GM18511 (cell line): Measurements from ENCODE around the gene CALM3.

Source experiments
- ATAC-seq: cut with Tn5 transposase; IDR thresholded peaks from one replicate; pipeline ENCODE4 v1.9.1; 2021; ENCODE audit warnings: mild to moderate bottlenecking, moderate library complexity; ENCODE audit not compliant: unreplicated experiment

CALM3 gene

DNA sequence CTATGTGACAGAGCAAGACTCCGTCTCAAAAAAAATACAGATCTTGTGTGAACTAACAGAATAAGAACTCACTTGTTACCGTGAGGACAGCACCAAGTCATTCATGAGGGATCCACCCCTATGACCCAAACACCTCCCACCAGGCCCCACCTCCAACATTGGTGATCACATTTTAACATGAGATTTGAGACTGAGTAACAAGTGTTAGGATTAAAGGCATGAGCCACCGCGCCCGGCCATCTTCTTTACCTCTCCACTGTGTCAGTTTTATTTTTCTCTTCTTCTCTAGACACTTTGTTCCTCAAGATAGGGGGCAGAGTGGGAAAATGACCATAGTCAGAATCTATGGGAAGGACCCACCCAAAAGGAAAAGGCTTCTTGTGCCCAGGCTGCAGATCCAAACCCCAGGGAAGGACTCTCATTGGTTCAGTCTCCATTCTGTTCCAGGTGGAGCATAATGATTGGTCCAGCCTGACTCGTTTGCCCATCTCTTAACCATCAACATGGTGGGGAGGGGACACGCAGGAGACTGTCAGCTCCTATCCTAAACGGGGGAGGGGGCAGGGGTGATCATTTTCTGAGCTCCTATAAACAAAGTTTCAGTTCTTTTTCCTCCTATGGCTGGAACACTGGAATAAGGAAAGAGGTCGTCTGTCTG is 1.3 kb upstream of the CALM3 start:
- no peak for ATAC-seq

DNA sequence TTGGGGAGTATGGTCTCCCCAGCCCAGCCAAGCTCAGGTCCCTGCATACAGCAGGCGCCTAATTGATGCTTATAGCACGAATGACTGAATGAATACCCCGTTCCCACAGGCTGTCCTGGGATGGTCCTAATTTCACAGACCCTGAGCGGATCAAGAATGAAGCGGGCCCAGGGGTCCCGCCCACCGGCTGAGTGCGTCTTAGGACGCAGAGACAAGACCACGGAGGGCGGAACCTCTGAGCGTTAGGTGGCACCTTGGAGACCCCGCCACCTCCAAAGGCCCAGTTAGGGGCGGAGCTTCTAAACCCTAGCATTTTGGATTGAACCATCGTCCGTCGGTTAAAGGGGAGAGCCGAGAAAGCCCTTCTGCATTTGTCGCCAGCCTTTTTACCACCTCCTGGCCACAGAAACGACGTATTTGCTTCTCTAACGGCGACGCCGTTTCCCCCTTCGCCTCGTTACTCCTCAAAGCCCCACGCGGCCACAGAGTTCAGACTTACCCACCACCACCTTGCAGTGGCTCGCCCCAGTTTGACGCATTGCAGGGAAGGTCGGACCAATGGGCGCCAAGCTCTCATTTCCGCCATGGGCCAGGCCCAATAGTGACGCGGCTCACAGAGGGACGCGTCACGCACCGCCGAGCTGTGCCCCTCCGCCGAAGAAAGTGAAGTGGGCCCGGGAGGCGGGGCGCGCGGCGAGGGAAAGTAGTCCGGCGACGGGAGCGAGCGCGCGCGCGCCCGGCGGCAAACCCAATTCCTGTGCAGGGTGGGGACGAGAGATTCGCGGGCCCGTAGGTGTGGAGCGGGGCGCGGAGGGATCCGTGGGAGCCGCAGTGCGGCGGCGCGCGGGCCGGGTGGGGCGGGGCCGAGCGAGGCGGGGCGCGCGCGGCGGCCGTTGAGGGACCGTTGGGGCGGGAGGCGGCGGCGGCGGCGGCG is 479 bp upstream of the CALM3 start:
- peak; percentile 82 for ATAC-seq

DNA sequence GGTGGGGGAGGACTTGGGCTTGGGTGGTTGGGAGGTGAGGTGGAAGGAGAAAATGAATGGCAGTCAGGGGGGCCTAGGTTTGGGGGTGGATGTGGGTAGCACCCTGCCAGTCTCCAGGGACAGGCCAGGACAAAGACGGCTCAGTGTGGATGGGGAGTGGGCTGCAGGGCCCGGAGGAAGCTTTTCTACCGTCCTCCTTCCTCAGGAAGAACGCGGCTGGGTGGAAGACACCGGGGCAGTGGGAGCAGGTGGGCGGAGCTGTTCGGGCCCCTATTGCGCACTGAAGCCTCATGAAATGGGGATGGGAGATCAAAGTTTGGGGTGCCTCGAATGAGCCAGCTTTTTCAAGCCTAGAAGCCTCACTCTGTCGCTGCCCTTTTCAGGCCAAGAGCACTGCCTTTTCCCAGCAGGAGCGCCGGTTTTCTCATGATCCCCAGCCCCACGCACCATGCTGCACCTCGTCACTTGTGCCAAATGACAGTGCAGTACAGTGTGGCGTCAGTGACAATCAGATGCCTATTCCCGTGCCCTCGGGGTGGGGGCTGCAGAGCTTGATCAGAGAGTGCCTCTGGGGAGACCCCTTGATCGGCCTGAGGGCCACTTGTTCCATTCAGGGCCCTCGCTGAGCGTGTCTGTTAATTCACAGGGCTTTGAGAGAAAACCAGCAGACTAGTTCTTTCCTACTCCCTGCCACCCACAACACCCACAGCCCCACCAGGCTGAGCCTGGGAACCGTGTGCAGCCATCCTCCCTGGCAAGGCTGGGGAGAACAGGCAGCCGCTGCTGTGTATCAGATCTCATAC is 1.5 kb downstream of the CALM3 start:
- ATAC-seq, result no peak

DNA sequence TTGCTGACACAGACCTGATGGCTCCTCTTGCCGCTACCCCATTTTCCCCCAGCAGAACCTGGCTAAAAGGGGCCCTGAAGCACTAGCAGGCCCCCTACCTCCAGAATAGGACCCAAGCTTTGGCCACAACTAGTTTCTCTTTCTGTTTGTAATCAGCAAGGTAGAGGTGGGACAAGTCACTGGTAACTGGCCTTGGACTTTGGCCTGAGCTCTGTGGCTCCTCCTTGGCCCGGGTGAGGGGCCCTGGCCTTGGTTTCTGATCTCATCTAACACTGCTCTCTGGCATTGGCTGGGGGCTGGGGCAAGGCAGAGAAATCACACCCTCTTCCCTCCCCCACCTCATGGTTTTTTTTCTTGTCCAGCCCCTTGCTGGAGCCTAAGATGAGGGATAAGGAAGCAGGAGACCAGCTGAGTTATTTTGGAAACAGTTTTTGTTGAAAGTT is 2.1 kb downstream of the CALM3 start:
- ATAC-seq, result no peak

DNA sequence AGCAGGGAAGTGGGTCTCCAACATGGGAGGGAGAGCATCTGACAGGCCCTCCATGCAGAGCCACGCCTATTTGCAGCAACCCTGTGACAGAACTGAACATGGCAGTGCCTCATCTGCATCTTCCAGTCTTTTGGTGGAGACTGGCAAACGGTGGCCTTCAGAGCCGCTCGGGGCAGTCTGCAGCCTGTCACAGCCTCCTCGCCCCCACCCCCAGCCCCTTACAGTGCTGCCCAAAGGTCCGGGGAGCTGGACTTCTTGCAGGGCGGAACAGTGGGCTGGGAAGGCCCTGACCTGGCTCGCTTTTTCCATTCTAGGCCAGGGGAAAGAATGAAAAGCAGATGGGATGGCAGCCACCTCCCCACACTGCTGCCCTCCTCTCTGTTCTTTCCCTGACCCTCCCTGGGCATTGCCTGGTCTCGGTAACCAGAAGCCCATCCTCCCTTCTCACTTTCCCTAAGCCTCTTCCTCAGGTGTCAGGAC is 2.7 kb downstream of the CALM3 start:
- ATAC-seq, result no peak

DNA sequence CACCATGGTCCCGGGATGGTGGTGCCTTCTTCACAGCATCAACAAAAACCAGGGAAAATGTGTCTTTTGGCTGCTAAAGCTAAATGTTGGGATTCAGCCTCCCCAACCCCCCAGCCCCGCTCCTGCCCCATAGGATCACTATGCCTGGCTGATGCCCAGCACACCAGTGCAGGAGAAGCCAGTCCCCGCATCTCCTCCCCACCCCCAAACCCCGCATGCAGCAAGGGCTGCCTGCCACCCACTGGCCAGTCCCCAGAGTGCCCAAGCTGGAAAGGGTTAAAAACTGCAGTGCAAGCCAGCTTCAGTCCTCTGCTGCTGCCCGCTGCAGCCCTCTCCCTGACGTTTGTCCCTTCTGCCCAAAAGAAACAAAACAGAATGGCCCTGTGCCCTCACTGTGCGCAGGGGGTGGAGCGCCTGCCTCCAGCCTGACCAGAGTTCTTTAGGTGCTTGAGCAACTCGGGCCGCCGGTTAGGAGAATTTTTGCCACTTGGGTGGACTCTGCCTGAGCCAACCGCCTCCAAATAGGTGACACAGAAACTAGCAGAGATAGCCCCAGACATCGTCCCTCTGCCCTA is 3.7 kb downstream of the CALM3 start:
- ATAC-seq, result no peak

DNA sequence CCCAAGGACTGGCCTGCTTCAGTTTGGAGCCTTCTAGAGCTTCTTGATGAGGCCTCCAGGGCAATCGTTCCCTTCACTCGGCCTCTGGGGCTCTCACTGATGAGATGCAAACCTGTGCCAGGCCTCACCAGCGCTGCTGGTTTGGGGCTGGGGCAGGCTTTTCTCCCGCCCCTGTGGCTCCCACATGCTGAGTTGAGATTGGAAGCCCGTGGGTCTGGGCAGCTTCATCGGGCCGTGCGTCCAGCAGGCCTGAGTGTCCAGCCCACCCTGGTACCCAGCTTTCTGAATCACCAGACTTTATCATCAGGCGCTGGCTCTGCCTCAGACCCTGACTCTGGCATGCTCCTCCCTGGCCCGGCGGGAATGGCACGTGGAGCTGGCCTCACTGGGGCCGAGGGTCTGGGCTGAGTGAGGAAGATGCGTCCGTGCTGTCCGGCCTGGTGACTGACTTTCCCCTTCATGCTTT is 4.3 kb downstream of the CALM3 start:
- ATAC-seq, result no peak

DNA sequence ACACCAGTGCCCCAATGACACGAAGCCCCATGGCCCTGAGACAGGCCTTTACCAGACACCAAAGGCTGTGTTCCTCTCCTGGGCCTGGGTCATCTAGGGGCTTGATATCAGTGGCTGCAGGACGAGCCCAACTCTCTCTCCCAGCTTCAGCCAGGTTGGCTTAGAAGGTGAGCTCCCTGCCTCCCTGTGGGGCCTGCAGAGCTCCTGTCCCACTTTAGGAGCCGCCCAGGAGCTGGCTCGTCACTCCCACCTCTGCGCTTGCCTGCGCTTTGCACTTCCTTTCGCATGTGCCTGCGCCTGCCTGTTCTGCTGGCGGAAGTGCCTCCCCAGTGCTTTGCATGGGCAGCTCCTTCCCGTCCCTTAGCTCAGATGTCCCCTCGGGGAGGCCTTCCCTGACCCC is 4.9 kb downstream of the CALM3 start:
- ATAC-seq, result no peak

DNA sequence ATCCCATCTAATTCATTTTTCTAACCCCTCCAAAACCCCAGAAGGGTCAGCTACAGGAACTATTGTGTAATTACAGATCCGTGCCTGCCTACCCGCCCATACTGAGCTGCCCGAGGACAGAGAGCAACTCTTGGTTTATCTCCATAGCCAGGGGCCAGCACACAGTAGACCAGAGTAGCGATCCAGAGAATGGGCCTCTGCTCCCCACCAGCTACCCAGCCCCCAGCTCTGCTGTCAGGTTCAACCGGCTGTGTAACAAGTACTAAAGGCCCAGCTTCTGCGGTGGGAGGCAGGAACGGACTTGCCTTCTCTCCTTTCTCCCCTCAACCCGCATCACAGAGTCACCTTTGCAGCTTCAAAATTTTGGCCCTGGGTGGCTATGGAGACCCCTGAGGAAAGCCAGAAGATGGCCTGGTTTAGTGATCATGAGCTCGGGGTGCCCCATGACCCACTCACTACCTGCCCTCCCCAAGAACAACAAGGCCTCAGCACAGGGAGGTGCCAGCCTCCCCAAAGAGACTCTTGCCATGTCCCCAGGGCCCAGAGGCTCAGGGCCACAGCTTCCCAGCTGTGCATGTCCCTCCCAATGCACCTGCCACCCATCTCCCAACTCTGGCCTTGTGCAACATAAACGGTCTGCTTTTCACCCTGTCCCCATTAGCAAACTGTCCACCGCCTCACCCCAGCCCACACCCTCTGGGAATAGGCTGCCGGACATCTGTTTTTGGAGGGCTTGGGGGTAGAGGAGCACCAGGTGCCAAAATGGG is 5.7 kb downstream of the CALM3 start:
- no peak for ATAC-seq

DNA sequence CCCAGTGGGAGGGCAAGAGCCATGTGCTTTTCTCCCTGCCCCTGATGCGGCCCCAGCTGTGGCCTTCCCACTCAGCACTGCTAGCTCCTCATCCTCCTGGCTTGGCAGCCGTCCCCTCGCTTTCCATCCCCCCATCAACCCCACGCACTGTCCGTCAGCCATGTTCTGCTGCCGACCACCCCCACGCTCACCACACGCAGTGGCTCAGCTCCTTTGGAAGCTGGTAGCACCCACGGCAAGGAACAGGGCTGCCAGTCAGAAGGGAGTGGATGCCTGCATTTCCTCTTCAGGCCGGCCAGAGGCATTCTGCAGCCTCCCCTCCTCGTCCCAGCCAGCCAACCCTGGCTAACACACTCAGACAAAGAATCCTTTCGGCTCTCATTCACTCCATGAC is 6.3 kb downstream of the CALM3 start:
- no peak for ATAC-seq

DNA sequence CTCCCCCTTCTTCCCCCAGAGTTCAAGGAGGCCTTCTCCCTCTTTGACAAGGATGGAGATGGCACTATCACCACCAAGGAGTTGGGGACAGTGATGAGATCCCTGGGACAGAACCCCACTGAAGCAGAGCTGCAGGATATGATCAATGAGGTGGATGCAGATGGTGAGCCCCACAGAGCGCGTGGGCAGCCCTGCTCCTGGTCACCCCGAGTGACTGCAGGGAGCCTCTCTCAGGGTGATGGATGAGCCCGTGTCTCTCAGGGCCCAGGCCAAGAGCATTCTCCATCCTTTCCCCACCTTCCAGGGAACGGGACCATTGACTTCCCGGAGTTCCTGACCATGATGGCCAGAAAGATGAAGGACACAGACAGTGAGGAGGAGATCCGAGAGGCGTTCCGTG is 7.0 kb downstream of the CALM3 start:
- no peak for ATAC-seq

DNA sequence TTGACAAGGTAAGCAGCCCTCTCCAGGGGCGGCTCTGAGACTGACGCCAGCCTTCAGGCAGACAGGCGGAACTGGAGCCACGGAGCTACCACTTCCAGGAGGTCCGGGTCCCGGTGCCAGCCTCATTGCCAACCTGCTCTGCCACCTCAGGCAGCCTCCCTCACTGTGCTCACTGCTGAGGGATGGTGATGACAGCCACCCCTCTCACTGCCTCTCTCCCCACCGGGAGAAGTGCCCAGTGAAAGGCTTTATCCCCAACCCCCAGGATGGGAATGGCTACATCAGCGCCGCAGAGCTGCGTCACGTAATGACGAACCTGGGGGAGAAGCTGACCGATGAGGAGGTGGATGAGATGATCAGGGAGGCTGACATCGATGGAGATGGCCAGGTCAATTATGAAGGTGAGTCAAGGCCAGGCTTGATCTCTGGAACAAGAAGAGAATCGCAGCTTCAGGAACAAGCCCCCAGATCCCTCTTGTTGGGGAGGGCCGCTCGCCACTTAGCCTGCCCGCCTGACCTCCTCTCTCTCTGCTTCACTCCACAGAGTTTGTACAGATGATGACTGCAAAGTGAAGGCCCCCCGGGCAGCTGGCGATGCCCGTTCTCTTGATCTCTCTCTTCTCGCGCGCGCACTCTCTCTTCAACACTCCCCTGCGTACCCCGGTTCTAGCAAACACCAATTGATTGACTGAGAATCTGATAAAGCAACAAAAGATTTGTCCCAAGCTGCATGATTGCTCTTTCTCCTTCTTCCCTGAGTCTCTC is 7.6 kb downstream of the CALM3 start:
- ATAC-seq, result no peak

DNA sequence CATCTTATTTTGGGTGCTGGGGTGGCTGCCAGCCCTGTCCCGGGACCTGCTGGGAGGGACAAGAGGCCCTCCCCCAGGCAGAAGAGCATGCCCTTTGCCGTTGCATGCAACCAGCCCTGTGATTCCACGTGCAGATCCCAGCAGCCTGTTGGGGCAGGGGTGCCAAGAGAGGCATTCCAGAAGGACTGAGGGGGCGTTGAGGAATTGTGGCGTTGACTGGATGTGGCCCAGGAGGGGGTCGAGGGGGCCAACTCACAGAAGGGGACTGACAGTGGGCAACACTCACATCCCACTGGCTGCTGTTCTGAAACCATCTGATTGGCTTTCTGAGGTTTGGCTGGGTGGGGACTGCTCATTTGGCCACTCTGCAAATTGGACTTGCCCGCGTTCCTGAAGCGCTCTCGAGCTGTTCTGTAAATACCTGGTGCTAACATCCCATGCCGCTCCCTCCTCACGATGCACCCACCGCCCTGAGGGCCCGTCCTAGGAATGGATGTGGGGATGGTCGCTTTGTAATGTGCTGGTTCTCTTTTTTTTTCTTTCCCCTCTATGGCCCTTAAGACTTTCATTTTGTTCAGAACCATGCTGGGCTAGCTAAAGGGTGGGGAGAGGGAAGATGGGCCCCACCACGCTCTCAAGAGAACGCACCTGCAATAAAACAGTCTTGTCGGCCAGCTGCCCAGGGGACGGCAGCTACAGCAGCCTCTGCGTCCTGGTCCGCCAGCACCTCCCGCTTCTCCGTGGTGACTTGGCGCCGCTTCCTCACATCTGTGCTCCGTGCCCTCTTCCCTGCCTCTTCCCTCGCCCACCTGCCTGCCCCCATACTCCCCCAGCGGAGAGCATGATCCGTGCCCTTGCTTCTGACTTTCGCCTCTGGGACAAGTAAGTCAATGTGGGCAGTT is 8.6 kb downstream of the CALM3 start:
- ATAC-seq, result no peak

DNA sequence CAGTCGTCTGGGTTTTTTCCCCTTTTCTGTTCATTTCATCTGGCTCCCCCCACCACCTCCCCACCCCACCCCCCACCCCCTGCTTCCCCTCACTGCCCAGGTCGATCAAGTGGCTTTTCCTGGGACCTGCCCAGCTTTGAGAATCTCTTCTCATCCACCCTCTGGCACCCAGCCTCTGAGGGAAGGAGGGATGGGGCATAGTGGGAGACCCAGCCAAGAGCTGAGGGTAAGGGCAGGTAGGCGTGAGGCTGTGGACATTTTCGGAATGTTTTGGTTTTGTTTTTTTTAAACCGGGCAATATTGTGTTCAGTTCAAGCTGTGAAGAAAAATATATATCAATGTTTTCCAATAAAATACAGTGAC is 9.3 kb downstream of the CALM3 start:
- no peak for ATAC-seq

DNA sequence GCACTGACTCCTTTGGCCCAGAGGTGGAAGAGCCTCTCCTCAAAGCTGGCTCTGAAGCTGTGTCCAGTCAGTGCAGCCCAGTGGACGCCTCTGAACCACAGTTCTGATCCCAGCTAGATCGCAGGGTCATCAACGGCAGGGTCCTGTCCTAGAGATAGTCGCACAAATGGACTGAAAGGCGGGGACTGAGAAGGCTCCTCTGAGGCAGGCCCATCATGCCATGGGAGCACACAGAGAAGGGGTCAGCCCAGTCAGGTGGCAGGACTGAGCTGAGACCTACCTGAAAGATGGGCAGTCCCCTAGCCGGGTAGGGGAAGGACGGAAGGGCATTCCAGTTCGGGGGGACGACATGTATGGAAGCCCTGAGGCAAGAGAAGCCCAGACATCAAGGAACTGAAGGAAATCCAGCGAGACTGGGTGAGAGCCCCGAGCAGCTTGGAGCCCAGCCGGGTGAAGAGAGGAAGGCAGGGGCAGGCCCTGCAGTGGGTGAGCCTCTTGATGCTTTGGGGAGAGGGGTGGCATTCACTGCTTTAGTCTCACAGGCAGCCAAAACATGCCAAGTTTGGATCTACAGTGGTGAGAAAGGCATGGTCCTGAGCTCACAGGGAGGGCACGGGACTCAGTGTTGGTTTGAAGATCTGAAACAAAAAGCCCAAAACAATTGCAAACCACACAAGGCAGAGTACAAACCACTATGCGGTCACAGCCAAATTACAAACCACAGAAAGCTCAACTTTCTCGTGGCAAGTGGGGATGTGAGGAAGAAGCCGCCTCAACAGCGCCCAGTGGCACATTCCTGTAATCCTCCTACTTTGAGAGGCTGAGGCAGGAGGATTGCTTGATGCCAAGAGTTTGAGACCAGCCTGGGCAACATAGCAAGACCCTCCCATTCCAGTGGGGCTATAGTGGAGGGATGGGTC is 10.0 kb downstream of the CALM3 start:
- no peak for ATAC-seq

DNA sequence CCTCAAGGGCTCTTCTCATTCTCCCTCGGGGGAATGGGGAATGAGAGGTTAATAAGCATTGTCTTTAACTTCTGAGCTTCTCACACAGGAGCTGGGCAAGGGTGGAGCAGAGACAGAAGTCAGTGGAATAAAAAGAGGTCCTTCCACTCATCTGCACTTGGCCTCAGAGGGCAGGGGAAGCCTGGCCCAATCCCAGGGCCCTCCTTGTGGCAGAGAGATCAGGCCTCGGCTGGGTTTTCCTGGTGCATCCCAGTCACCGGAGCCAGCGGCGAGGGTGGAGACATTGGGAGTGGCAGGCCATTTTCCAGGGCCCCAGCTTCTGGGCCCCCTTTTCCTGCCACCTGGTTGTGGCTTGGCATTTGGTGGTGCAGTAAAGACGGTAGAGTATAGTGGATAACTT is 10.6 kb downstream of the CALM3 start:
- no peak for ATAC-seq

DNA sequence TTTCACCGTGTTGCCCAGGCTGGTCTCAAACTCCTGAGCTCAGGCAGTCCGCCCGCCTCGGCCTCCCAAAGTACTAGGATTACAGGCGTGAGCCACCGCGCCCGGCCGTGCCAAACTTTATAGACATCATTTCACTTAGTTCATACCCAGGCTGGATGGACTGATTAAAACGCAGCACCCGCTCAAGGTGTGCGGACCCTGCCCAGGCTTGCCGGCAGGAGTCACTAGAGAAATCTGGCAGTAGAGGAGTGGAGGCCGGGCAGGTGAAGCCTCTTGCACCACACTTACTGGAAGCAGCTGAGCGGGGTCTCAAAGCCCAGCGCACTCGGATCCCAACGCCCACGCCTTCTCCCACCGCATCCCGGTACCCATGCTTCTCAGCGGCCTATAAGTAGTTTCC is 12.4 kb downstream of the CALM3 start:
- no peak for ATAC-seq
